ENCODE measurements around the gene CDH23. TPM values are rescaled to one million over a fixed set of nuclear protein-coding genes. Genes with fewer than 3 reads are reported as not detected.
A peak's percentile ranks its signal among the peaks of the same experiment; 100 is the strongest.

CDH23 gene
- total and polyA plus RNA-seq, 9 of the 15 experiments (the other 6 are each of a cell fraction or from before 2014, with no cell fraction given): 0.18 to 1.2 (median 0.47) TPM

DNA sequence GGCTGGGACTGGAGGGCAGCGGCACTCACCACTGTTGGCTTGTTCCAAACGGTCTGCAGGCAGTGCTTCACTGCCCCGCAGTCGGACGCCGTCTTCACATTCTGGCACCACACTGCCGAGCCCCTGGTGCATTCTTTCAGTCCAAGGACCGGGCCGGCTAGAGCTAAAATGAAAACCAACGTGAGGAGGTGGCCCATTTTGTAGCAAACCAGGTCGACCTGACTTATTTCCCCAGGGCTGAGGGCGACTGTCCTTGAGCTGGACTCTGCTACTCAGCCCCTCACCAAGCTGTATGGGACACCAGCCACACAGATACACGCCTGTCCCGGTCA, 437.6 kb downstream of the CDH23 start:
- POLR2A ChIA-PET: interaction anchor here (0.7 to 8.5 kb wide), 6 partner anchors 9 to 53 kb away, joined by 3 to 97 read pairs (median 6); partner anchors contain the start of gene PSAP

More for the DNA sequence above, 437.6 kb downstream of the CDH23 start:
- no peak overlapping the region for H3K27ac ChIP-seq (ENCODE audit: extremely low read depth, low read depth, low read length)
- in situ Hi-C loops (cut with MboI): no loop called here
- peaks cover 58% of the 10 kb centered on the region for H4K20me1 ChIP-seq (replicated peaks; ENCODE audit: control insufficient read depth, insufficient read depth, low read length)
- peak overlapping the region in 1 of 2 experiments; percentile 41; a peak in 2 of 4 replicates for H3K9ac ChIP-seq (ENCODE audit: insufficient read depth in 1 of 2, low read depth in 2 of 2, low read length in 2 of 2)
- FAIRE-seq: no peak
- 91% methylated on average over 13 of the region's 14 CpGs for WGBS (ENCODE audit: insufficient coverage, low coverage, missing lambda C conversion rate)
- no peak overlapping the region for H3K4me2 ChIP-seq (ENCODE audit: insufficient read depth, low read length)
- no peaks in the 10 kb centered on the region for H3K27me3 ChIP-seq (ENCODE audit: control insufficient read depth in 2 of 2, insufficient read depth in 2 of 2, low read length in 2 of 2)
- no TSS peak for BruUV-seq (replicated peaks)
- CTCF ChIA-PET (ENCODE audit: low intra/inter-chr PET ratio): interaction anchor here (1.5 kb wide), 1 partner anchor 62 kb away, joined by 6 read pairs; no protein-coding TSS in a partner anchor
- no peak for ATAC-seq
- intact Hi-C loops (cut with micrococcal nuclease): no loop called here
- no peaks in the 10 kb centered on the region for H3K9me3 ChIP-seq (replicated peaks; ENCODE audit: control insufficient read depth, insufficient read depth, low read depth, low read length)
- DNase-seq (ENCODE audit: extremely low read depth in 1 of 4, low spot score in 3 of 4): no peak
- H2AFZ ChIP-seq (ENCODE audit: low read depth, low read length): no peak overlapping the region
- no peak for TF ChIP-seq ZNF699 (CRISPR knock-in tag; IDR thresholded peaks at IDR 0.05; ENCODE audit: insufficient replicate concordance)
- no peak for TF ChIP-seq YBX1 (IDR thresholded peaks at IDR 0.05)
- no peak for TF ChIP-seq POLR3G (IDR thresholded peaks at IDR 0.05; ENCODE audit: extremely low read depth, insufficient read length, insufficient replicate concordance)
- no peak for TF ChIP-seq TAF9B (IDR thresholded peaks at IDR 0.05; ENCODE audit: partially characterized antibody)
- TF ChIP-seq, protein P1, sequence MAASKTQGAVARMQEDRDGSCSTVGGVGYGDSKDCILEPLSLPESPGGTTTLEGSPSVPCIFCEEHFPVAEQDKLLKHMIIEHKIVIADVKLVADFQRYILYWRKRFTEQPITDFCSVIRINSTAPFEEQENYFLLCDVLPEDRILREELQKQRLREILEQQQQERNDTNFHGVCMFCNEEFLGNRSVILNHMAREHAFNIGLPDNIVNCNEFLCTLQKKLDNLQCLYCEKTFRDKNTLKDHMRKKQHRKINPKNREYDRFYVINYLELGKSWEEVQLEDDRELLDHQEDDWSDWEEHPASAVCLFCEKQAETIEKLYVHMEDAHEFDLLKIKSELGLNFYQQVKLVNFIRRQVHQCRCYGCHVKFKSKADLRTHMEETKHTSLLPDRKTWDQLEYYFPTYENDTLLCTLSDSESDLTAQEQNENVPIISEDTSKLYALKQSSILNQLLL (CRISPR knock-in tag; IDR thresholded peaks at IDR 0.05; ENCODE audit: borderline replicate concordance): no peak
- TF ChIP-seq, protein P2, sequence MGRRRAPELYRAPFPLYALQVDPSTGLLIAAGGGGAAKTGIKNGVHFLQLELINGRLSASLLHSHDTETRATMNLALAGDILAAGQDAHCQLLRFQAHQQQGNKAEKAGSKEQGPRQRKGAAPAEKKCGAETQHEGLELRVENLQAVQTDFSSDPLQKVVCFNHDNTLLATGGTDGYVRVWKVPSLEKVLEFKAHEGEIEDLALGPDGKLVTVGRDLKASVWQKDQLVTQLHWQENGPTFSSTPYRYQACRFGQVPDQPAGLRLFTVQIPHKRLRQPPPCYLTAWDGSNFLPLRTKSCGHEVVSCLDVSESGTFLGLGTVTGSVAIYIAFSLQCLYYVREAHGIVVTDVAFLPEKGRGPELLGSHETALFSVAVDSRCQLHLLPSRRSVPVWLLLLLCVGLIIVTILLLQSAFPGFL (CRISPR knock-in tag; IDR thresholded peaks at IDR 0.05): no peak
- no peak for TF ChIP-seq HDAC2 (IDR thresholded peaks at IDR 0.05)
- TF ChIP-seq CHCHD3 (CRISPR knock-in tag; IDR thresholded peaks at IDR 0.05): no peak
- no peak for TF ChIP-seq NELFE (IDR thresholded peaks at IDR 0.05; ENCODE audit: insufficient read depth, insufficient read length)
- no peak for TF ChIP-seq FOSL1 (tag; conservative IDR thresholded peaks at IDR 0.05)
- no peak for TF ChIP-seq WHSC1 (IDR thresholded peaks at IDR 0.05; ENCODE audit: low read length)
- no peak for TF ChIP-seq SNRNP70 (optimal IDR thresholded peaks at IDR 0.05; ENCODE audit: low read depth, low read length)
- no peak for TF ChIP-seq ZNF586 (CRISPR knock-in tag; conservative IDR thresholded peaks at IDR 0.05)
- peaks cover 76% of the 10 kb centered on the region for H3K79me2 ChIP-seq (ENCODE audit: control insufficient read depth, insufficient read depth, low read length)
- no peak overlapping the region for H3K4me3 ChIP-seq
- peaks cover 22 to 30% of the 10 kb centered on the region in 2 experiments; a peak in 4 of 5 replicates for H3K4me1 ChIP-seq (replicated peaks in 1 of 2; ENCODE audit: control insufficient read depth in 2 of 2, insufficient read depth in 2 of 2, low read length in 2 of 2)
- H3K9me1 ChIP-seq (ENCODE audit: control insufficient read depth, insufficient read depth, low read length): peaks cover 32% of the 10 kb centered on the region
- H3K36me3 ChIP-seq (ENCODE audit: control insufficient read depth, insufficient read depth, low read length): peaks cover 85% of the 10 kb centered on the region
